ENCODE data around the gene AGTRAP.

The AGTRAP gene

DNA sequence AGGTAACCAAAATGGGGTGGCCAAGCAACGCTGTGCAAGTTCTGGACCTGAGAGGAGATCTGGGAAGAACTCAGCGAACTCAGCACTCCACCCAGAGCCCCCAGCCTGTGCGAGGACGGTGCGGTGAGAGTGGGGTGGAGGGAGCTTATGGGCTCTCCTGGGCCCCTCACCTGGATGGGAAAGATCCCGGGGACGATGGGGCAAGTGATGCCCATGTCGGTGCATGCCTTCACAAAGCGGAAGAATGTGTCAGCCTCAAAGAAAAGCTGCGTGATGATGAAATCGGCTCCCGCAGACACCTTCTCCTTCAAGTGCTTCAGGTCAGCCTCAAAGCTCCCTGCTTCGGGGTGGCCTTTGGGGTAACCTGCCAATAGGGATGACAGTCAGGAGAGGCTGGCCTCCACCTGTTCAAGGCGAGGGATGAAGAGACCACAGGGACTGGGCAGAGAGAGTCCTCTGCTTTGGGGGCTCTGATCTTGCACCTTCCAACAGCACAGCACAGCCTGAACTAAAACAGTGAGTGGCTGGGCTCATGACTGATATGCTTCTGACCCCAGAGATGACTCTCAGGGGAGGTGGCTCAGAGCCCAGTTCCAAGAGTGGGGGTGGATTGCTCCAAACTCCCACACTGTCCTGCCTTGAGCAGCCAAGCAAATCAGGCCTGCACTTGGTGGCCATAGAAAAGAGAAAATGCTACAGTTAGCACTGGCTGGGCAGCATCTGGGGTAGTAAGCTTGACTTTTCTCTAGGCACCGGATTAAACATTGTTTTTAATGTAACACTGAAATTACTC is 60.3 kb downstream of the AGTRAP start:
- H3K36me3 ChIP-seq (ENCODE audit: control insufficient read depth, insufficient read depth, low read length): peaks cover 35% of the 10 kb centered on the region
- H3K4me3 ChIP-seq (ENCODE audit: low read length): no peak overlapping the region
- no peaks in the 10 kb centered on the region for H3K27me3 ChIP-seq (ENCODE audit: control insufficient read depth, insufficient read depth, low read length)
- no peak overlapping the region for H3K9ac ChIP-seq (ENCODE audit: low read length)
- H3K4me1 ChIP-seq (ENCODE audit: control insufficient read depth, insufficient read depth, low read length): peaks cover 4% of the 10 kb centered on the region
- H3K27ac ChIP-seq (ENCODE audit: low read depth, low read length): no peak overlapping the region

DNA sequence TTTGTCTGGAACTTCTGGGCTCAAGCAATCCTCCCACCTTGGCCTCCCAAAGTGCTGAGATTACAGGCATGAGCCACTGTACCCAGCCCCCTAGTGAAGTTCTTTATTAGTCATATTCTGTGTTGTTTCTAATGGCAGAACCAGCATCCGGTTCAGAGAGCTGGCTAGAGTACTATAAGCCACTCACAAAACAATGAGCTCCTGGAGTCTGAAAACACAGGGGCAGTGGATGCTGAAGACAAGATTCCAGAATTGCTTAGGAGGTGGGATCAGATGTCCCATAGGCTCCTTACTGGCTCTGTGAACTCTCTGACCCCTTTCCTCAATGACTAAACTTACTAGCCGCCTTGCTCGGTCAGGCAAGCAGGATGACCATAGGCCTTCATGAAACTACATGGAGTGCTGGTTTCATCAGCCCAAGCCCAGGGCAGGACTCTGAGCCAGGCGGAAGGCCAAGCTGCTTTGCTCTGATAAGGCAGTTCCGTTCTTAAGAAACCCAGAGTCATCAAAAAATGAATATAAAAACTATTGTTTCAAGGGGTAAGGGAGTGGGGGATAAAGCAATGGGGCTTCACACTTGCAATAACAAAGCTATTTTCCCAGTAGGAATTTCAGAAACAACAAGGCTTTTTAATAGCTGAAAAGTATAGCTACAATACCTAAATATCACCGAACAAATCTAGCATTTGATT is 61.7 kb downstream of the AGTRAP start:
- no peak overlapping the region for H3K9ac ChIP-seq (ENCODE audit: low read length)
- H3K27ac ChIP-seq (ENCODE audit: low read depth, low read length): no peak overlapping the region
- H3K27me3 ChIP-seq (ENCODE audit: control insufficient read depth, insufficient read depth, low read length): no peaks in the 10 kb centered on the region
- no peak overlapping the region for H3K4me3 ChIP-seq (ENCODE audit: low read length)
- no peaks in the 10 kb centered on the region for H3K4me1 ChIP-seq (ENCODE audit: control insufficient read depth, insufficient read depth, low read length)
- peaks cover 36% of the 10 kb centered on the region for H3K36me3 ChIP-seq (ENCODE audit: control insufficient read depth, insufficient read depth, low read length)

DNA sequence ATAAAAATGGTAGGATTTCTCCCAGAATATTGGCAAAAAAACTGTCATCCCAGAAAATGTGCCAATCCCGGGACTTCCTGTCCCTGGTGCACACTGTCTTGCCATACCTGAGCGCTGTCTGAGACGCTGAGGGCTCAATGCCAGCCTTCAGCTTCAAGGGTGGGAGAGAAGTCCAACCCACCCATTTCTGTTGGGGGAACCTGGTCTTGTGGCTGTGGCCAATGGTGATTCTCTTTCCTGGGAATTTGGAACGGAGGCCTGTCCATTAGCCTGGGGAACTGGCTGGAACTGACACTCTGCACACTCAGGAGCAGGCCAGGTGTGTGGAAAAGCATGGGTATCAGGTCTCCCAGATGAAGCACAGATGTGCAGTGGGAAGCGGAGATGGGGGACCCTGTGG is 63.2 kb downstream of the AGTRAP start:
- Histone ChIP-seq H3K9ac (ENCODE audit: low read length) (no peak overlapping the region), H3K4me1 (ENCODE audit: control insufficient read depth, insufficient read depth, low read length) (peaks cover 4% of the 10 kb centered on the region), H3K27me3 (ENCODE audit: control insufficient read depth, insufficient read depth, low read length) (no peaks in the 10 kb centered on the region), H3K4me3 (ENCODE audit: low read length) (no peak overlapping the region), H3K27ac (ENCODE audit: low read depth, low read length) (no peak overlapping the region), H3K36me3 (ENCODE audit: control insufficient read depth, insufficient read depth, low read length) (peaks cover 35% of the 10 kb centered on the region)

DNA sequence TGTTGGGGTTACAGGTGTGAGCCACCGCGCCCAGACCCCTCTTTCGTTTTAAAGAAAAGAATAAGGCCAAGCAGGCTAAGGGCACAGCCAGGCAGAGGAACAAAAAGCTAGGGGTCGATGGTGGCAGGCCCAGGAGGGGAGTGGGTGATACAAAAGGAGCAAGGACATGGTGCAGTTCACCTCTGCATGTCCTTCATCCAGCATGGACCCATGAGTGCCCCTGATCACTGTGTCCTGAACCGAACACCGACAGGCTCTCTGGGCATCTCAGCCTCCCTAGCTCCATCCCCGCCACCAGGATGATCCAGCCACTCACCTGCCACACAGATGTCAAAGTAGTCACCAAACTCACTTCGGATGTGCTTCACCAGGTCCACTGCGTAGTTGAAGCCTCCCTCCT is 64.0 kb downstream of the AGTRAP start:
- H3K4me3 ChIP-seq (ENCODE audit: low read length): no peak overlapping the region
- H3K9ac ChIP-seq (ENCODE audit: low read length): no peak overlapping the region
- peaks cover 8% of the 10 kb centered on the region for H3K4me1 ChIP-seq (ENCODE audit: control insufficient read depth, insufficient read depth, low read length)
- H3K27ac ChIP-seq (ENCODE audit: low read depth, low read length): no peak overlapping the region
- H3K36me3 ChIP-seq (ENCODE audit: control insufficient read depth, insufficient read depth, low read length): peaks cover 27% of the 10 kb centered on the region
- no peaks in the 10 kb centered on the region for H3K27me3 ChIP-seq (ENCODE audit: control insufficient read depth, insufficient read depth, low read length)

DNA sequence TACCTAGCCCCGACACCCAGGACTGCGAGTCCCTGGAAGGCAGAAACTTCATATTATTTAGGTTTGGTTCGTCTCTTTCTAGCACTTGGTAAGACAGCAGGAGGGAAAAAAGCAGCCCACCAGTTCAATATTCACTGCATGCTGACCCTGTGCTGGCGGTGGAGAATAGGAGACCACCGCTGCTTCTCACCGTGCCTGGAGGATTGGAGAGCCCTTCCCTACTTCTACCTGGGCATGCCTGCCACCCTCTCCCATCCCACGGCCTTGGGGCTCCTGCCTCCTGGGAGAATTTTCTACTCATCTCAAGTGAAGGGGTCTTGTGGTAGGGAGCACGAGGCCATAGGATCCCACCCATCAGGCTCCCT is 64.4 kb downstream of the AGTRAP start:
- Histone ChIP-seq H3K9ac (ENCODE audit: low read length) (no peak overlapping the region), H3K4me1 (ENCODE audit: control insufficient read depth, insufficient read depth, low read length) (peaks cover 11% of the 10 kb centered on the region), H3K4me3 (ENCODE audit: low read length) (no peak overlapping the region), H3K27ac (ENCODE audit: low read depth, low read length) (no peak overlapping the region), H3K27me3 (ENCODE audit: control insufficient read depth, insufficient read depth, low read length) (no peaks in the 10 kb centered on the region), H3K36me3 (ENCODE audit: control insufficient read depth, insufficient read depth, low read length) (peaks cover 23% of the 10 kb centered on the region)

Data from rectal smooth muscle tissue (tissue), 1 donor.